ENCODE measurements around the gene OSTC.

Gene OSTC

GRCh38 chr4:108716340-108716739, 65.9 kb downstream of the OSTC start:
- DNase-seq (ENCODE audit: low read depth) = no peak

GRCh38 chr4:108717386-108717785, 67.0 kb downstream of the OSTC start:
- DNase-seq (ENCODE audit: low read depth) = no peak
